ENCODE measurements around the gene ERC2. TPM values are rescaled to one million over a fixed set of nuclear protein-coding genes. Genes with fewer than 3 reads are reported as not detected.

ERC2 gene
- total RNA-seq, 1 donor from 2014 or later = not detected

DNA sequence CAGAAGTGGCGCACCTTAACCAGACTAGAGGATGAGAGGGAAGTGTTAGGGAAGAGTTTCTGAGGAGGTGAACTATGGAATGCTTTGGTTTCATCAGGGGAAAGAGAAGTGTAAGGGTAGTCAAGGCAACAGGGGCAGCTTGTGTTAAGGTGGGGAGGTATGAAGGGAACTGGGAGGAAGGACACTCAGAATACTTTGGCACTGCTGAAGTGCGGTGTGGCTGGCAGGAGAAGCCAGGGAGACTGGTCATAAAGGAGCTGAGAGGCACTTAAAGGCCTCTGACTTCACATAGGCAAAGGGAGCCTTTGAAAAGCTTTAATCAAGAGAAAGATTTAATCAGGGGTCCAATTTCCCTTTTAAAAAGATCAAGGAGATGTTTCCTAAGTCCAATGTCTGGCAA is 129.0 kb downstream of the ERC2 start:
- H3K4me3 Mint-ChIP-seq = no peak overlapping the region
- no peaks in the 10 kb centered on the region for H3K27me3 Mint-ChIP-seq
- H3K4me1 Mint-ChIP-seq = no peaks in the 10 kb centered on the region
- no peak for DNase-seq
- H3K36me3 Mint-ChIP-seq (ENCODE audit: low read depth) = no peaks in the 10 kb centered on the region
- no peak overlapping the region for H3K27ac Mint-ChIP-seq
- no peaks in the 10 kb centered on the region for H3K9me3 Mint-ChIP-seq
- intact Hi-C loops (cut with micrococcal nuclease) = no loop called here

DNA sequence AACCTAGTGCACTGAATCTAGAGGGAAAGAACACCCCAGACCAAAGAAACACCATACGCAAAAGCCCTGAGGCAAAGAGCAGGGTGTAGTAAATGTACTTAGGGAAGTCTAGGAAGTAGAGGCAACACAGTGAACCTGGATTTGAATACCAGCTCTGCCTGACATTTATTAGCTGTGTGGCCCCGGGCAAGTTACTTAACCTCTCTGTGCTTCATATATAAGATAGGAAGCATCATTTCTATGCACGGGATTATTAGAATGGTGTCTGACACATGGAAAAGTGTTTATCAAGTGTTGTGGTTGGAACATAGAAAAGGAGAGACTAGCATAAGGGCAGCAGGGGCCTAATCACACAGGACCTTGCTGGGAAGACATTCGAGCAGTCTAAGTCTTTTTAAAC is 132.2 kb downstream of the ERC2 start:
- no peaks in the 10 kb centered on the region for H3K9me3 Mint-ChIP-seq
- no peak for DNase-seq
- no peaks in the 10 kb centered on the region for H3K4me1 Mint-ChIP-seq
- H3K27me3 Mint-ChIP-seq = peaks cover 11% of the 10 kb centered on the region
- H3K27ac Mint-ChIP-seq = no peak overlapping the region
- H3K4me3 Mint-ChIP-seq = no peak overlapping the region
- H3K36me3 Mint-ChIP-seq (ENCODE audit: low read depth) = no peaks in the 10 kb centered on the region
- intact Hi-C loops (cut with micrococcal nuclease) = no loop called here

DNA sequence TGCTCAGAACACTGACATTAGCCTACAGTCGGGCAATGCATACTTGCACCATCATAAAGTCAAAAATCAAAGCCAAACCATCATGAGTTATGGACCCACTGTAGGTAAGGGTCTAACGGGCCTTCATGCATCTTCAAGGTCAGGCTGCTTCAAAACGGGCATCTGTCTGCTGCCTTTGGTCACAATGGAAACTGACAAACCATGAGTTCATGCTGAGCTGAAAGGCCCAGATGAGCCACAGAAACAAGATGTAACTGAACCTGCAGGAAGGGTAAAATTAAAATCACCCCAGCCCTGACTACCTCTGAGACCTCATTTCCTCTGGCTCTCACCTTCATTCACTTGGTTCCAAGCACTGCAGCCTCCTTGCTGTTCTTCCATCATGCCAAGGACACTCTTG is 143.8 kb downstream of the ERC2 start:
- intact Hi-C loops (cut with micrococcal nuclease) = no loop called here
- H3K4me3 Mint-ChIP-seq = no peak overlapping the region
- peaks cover 14% of the 10 kb centered on the region for H3K27me3 Mint-ChIP-seq
- no peaks in the 10 kb centered on the region for H3K9me3 Mint-ChIP-seq
- H3K4me1 Mint-ChIP-seq = no peaks in the 10 kb centered on the region
- H3K36me3 Mint-ChIP-seq (ENCODE audit: low read depth) = no peaks in the 10 kb centered on the region
- DNase-seq = no peak
- H3K27ac Mint-ChIP-seq = no peak overlapping the region

DNA sequence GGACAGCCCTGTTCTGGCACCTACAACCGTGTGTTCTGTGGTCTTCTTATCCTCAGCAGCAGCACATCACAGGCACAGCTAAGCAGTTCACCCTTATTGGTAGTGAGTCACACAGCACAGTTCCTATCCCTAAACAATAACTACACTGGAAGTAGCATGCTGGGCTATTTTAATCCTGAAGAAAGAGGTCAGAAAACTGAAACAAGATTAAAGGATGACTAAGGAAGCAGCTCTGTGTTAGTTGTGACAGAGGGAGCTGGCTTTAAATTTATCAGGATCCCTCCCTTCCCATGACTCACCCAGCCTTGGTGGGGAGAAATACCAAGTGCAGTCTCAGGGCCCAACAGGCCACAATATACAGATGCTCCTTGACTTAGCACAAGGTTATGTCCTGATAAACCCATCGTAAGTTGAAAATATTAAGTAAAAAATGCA is 144.3 kb downstream of the ERC2 start:
- H3K27me3 Mint-ChIP-seq = peaks cover 16% of the 10 kb centered on the region
- H3K4me1 Mint-ChIP-seq = no peaks in the 10 kb centered on the region
- intact Hi-C loops (cut with micrococcal nuclease) = no loop called here
- H3K27ac Mint-ChIP-seq = no peak overlapping the region
- no peaks in the 10 kb centered on the region for H3K9me3 Mint-ChIP-seq
- H3K36me3 Mint-ChIP-seq (ENCODE audit: low read depth) = no peaks in the 10 kb centered on the region
- DNase-seq = no peak
- no peak overlapping the region for H3K4me3 Mint-ChIP-seq

DNA sequence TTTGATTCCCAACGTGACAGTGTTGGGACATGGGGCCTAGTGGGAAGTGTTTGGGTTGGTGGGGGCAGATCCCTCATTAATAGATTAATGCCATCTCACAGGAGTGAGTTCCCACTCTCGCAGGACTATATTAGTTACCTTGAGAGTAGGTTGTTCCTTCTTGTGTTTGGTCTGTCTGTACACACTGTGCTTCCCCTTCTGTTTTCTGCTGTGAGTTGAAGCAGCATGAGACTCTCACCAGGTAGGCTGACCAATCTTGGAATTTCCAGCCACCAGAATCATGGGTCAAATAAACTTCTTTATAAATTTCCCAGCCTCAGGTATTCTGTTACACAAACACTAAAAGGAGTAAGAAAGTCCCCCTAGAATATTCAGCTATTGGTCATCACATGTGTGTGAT is 145.4 kb downstream of the ERC2 start:
- H3K9me3 Mint-ChIP-seq = no peaks in the 10 kb centered on the region
- H3K27ac Mint-ChIP-seq = no peak overlapping the region
- intact Hi-C loops (cut with micrococcal nuclease) = no loop called here
- peaks cover 16% of the 10 kb centered on the region for H3K27me3 Mint-ChIP-seq
- H3K4me1 Mint-ChIP-seq = no peaks in the 10 kb centered on the region
- no peak overlapping the region for H3K4me3 Mint-ChIP-seq
- no peak for DNase-seq
- no peaks in the 10 kb centered on the region for H3K36me3 Mint-ChIP-seq (ENCODE audit: low read depth)

DNA sequence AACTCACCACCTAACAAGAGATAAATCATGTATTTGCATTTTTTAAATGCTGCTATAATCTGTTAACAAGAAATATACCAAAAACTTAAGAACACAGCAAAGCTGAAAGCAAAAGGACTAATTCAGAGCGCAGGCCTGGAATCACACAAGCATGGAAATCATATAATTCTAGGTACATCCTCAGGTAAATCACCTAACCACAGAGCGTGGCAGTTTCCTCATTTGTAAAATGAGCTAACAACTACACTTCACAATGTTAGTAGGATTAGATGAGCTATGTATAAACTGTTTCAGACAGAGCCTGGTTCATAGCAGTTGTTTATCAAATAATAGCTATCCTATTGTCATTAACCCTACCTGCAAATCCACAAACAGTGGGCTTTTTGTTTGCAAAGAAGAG is 146.4 kb downstream of the ERC2 start:
- H3K4me3 Mint-ChIP-seq = no peak overlapping the region
- H3K36me3 Mint-ChIP-seq (ENCODE audit: low read depth) = no peaks in the 10 kb centered on the region
- no peaks in the 10 kb centered on the region for H3K4me1 Mint-ChIP-seq

DNA sequence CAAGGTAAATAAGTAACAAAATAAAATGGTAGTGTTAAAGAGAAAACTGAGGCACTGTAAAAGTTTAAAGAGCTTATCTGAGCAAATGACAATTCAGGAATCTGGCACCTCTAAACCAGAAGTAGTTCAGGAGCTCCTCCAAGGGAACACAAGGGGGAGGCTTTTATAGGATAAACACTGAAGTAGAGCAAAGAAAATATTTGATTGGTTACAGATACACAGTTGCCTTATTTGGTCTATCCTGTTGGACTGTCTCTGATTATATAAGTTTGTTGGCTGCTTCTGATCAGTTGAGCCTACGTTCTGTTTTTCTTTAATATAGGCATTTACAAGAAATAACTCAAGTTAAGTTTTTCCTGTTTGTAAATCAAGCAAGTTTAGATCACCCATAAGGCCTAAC is 146.9 kb downstream of the ERC2 start:
- Mint-ChIP-seq H3K36me3 (ENCODE audit: low read depth) (no peaks in the 10 kb centered on the region), H3K9me3 (no peaks in the 10 kb centered on the region), H3K27ac (no peak overlapping the region), H3K4me1 (no peaks in the 10 kb centered on the region), H3K27me3 (peaks cover 17% of the 10 kb centered on the region), H3K4me3 (no peak overlapping the region)
- intact Hi-C loops (cut with micrococcal nuclease) = no loop called here
- DNase-seq = no peak

More for the DNA sequence above, 146.4 kb downstream of the ERC2 start:
- H3K27me3 Mint-ChIP-seq = peaks cover 17% of the 10 kb centered on the region
- H3K27ac Mint-ChIP-seq = no peak overlapping the region
- no peak for DNase-seq
- no peaks in the 10 kb centered on the region for H3K9me3 Mint-ChIP-seq
- intact Hi-C loops (cut with micrococcal nuclease) = no loop called here

DNA sequence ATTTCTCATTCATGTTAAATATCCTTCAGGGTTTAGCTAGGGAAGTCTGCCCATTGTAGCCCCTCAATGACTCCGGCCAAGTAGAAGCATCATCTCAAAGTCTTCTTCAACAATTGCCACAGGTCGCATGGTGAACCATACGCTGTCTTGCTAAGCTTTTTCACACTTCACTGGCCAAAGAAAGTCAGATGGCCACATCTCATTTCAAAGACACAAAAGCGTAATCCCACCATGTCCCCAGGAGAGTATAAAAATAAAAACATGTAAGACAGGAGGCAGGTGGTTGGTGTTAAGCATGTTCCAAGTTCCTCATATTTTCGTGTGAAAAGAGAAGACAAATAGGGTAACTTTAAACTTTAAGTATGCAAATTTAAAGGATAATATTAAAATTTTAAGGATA is 147.4 kb downstream of the ERC2 start:
- intact Hi-C loops (cut with micrococcal nuclease) = no loop called here
- no peaks in the 10 kb centered on the region for H3K36me3 Mint-ChIP-seq (ENCODE audit: low read depth)
- no peak for DNase-seq
- no peak overlapping the region for H3K4me3 Mint-ChIP-seq
- no peaks in the 10 kb centered on the region for H3K4me1 Mint-ChIP-seq
- no peaks in the 10 kb centered on the region for H3K9me3 Mint-ChIP-seq
- H3K27ac Mint-ChIP-seq = no peak overlapping the region
- peaks cover 17% of the 10 kb centered on the region for H3K27me3 Mint-ChIP-seq

DNA sequence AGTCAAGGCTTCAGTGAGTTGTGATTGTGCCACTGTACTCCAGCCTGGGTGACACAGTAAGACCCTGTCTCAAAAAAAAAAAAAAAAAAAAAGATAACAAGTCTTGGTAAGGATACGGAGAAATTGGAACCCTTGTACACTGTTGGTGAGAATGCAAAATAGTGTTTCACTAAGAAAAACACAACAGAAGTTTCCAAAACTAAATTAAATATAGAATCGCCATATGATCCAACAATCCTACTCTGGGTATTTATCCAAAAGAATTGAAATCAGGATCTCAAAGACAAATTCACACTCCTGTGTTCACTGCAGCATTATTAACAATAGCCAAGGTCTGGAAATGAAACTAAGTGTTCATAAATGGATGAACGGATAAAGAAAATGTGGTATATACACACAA is 149.4 kb downstream of the ERC2 start:
- H3K36me3 Mint-ChIP-seq (ENCODE audit: low read depth) = no peaks in the 10 kb centered on the region
- H3K4me3 Mint-ChIP-seq = no peak overlapping the region
- no peak for DNase-seq
- H3K27ac Mint-ChIP-seq = no peak overlapping the region
- no peaks in the 10 kb centered on the region for H3K9me3 Mint-ChIP-seq
- intact Hi-C loops (cut with micrococcal nuclease) = no loop called here
- no peaks in the 10 kb centered on the region for H3K4me1 Mint-ChIP-seq
- peaks cover 22% of the 10 kb centered on the region for H3K27me3 Mint-ChIP-seq

DNA sequence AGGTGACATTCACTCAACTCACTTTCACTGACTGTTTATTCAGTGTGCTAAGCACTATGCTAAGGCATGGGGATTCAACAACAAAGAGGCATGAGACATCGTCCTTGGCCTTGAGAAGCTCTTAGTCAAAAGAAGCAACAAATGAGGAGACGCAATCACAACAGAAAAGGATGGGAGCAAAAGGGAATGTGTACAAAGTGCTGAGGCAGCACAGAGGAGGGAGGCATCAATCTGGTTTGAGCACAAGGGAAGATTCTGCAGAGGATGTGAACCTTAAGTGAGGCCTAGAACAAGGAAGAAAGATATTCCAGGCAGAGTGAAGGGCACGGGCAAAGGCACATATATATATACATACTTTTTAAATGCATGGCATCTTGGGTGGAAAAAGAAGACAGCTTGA is 151.3 kb downstream of the ERC2 start:
- H3K27me3 Mint-ChIP-seq = peaks cover 23% of the 10 kb centered on the region
- no peaks in the 10 kb centered on the region for H3K4me1 Mint-ChIP-seq
- no peak overlapping the region for H3K4me3 Mint-ChIP-seq
- no peak overlapping the region for H3K27ac Mint-ChIP-seq
- DNase-seq = no peak
- H3K36me3 Mint-ChIP-seq (ENCODE audit: low read depth) = no peaks in the 10 kb centered on the region
- intact Hi-C loops (cut with micrococcal nuclease) = no loop called here
- no peaks in the 10 kb centered on the region for H3K9me3 Mint-ChIP-seq

DNA sequence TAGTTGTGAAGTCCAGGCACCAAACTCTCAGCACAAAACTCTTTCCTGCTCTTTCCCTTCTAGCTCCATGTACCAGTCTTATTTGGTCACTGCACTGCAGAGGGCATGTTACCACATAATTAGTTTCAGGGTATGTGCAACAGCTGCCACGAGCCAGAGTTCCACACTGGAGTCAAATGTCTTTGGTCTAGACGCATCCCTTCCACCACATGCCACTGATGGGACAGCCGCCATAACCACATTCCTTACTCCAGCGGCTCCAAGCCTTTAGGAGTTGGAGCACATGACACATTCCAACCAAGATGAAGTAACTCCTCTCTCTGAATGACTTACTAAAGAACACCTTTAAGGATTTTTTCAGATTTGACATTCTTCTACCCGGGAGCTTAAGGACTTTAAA is 153.4 kb downstream of the ERC2 start:
- intact Hi-C loops (cut with micrococcal nuclease) = no loop called here
- no peak overlapping the region for H3K4me3 Mint-ChIP-seq
- H3K27ac Mint-ChIP-seq = no peak overlapping the region
- no peaks in the 10 kb centered on the region for H3K36me3 Mint-ChIP-seq (ENCODE audit: low read depth)
- peaks cover 20% of the 10 kb centered on the region for H3K27me3 Mint-ChIP-seq
- H3K4me1 Mint-ChIP-seq = no peaks in the 10 kb centered on the region
- no peaks in the 10 kb centered on the region for H3K9me3 Mint-ChIP-seq
- DNase-seq = no peak

DNA sequence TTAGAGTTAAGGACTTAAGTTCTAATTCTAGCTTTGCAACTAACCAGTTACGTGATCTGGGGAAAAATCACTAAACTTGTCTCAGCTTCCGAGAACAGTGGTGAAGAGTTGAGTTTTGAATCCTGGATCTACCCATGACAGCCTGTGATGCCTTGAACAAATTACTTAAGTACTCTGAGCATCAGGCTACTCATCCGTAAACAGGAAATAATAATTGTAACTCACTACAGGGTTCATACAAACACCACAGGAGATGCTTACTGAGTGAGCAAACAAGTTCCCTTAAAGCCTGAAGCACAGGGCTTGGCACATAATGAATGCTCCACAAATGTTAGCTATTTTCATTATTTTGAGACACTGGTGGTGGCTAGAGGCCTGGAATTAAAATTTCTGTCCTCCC is 158.8 kb downstream of the ERC2 start:
- peaks cover 13% of the 10 kb centered on the region for H3K27me3 Mint-ChIP-seq
- no peaks in the 10 kb centered on the region for H3K4me1 Mint-ChIP-seq
- no peak overlapping the region for H3K4me3 Mint-ChIP-seq
- H3K9me3 Mint-ChIP-seq = no peaks in the 10 kb centered on the region
- H3K36me3 Mint-ChIP-seq (ENCODE audit: low read depth) = no peaks in the 10 kb centered on the region
- intact Hi-C loops (cut with micrococcal nuclease) = no loop called here
- DNase-seq = no peak
- H3K27ac Mint-ChIP-seq = no peak overlapping the region

DNA sequence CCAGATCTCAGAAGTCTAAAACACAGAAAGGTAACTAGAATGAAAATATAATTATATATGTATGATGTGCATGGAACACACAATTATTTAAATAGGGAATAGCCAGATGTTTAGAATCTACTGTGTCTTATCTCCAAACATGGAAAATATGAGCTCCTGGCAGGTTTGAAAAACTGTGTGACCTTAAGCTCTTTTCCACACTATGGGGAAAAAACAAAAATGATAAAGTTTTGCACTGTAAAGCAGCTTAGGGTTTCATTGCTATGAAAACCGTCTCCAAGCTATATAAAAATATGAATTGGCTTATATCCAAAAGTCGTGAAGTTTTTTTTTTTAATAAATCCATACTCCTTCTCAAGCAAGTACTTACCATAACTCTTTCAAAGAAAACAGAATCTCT is 159.8 kb downstream of the ERC2 start:
- no peak for DNase-seq
- no peak overlapping the region for H3K4me3 Mint-ChIP-seq
- H3K36me3 Mint-ChIP-seq (ENCODE audit: low read depth) = no peaks in the 10 kb centered on the region
- no peak overlapping the region for H3K27ac Mint-ChIP-seq
- intact Hi-C loops (cut with micrococcal nuclease) = no loop called here
- peaks cover 15% of the 10 kb centered on the region for H3K27me3 Mint-ChIP-seq
- H3K9me3 Mint-ChIP-seq = no peaks in the 10 kb centered on the region
- no peaks in the 10 kb centered on the region for H3K4me1 Mint-ChIP-seq

DNA sequence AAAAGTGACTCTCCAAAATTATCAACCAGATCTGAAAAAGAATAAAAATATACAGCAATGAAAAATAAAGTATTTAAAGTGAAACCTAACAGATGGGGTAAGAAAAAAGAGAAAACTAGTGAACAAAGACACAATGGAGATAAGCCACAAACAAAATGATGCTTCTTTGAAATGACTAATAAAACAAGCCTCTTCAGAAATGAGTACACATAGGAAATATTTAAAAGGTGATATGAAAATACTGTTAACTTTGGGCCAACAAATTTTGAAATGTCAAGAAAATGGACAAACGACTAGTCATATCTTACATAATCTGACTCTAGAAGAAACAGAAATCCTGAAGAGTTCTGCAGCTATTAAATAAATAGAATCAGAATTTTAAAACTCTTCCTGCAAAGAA is 164.2 kb downstream of the ERC2 start:
- no peak overlapping the region for H3K4me3 Mint-ChIP-seq
- no peaks in the 10 kb centered on the region for H3K9me3 Mint-ChIP-seq
- peaks cover 11% of the 10 kb centered on the region for H3K27me3 Mint-ChIP-seq
- H3K27ac Mint-ChIP-seq = no peak overlapping the region
- intact Hi-C loops (cut with micrococcal nuclease) = no loop called here
- H3K36me3 Mint-ChIP-seq (ENCODE audit: low read depth) = no peaks in the 10 kb centered on the region
- peaks cover 2% of the 10 kb centered on the region for H3K4me1 Mint-ChIP-seq
- no peak for DNase-seq

DNA sequence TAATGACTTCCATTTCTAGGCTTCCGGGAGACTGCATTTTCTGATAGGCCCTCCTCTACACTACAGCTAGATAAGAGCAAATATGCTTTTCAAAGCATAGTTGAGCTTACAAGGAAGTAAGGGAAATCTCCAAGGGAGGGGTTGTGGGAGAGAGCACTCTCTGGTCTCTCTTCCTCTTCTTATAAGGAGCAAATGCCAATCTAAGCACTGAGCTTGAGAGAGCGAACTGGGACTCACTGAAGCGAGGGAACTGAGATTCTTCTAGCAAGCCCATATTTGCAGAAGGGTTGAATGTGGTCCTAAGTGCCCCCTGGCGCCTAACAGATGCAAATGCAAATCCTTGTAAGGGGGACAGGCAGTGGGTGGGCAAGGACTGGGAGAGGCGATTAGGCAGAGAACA is 164.8 kb downstream of the ERC2 start:
- H3K27ac Mint-ChIP-seq = no peak overlapping the region
- H3K27me3 Mint-ChIP-seq = peaks cover 8% of the 10 kb centered on the region
- H3K4me3 Mint-ChIP-seq = no peak overlapping the region
- no peaks in the 10 kb centered on the region for H3K9me3 Mint-ChIP-seq
- no peaks in the 10 kb centered on the region for H3K36me3 Mint-ChIP-seq (ENCODE audit: low read depth)
- peaks cover 2% of the 10 kb centered on the region for H3K4me1 Mint-ChIP-seq
- intact Hi-C loops (cut with micrococcal nuclease) = no loop called here
- DNase-seq = peak; percentile 63
